Esophagus (tissue), 2 donors: ENCODE data around the gene ADPRHL1. TPM values are rescaled to one million over a fixed set of nuclear protein-coding genes. Genes with fewer than 3 reads are reported as not detected.

Source experiments
- H3K27ac ChIP-seq, 2 donors: one replicate each; pipeline ENCODE4 v1.5.1; 2013; ENCODE audit warnings: low read depth in 2 of 2, mild to moderate bottlenecking in 2 of 2, inconsistent platforms in 1 of 2, low read length in 1 of 2, moderate library complexity in 1 of 2
- H3K27me3 ChIP-seq, 2 donors: one replicate each; pipeline ENCODE4 v1.6.1; 2013; ENCODE audit warnings: low read length in 2 of 2, control low read depth in 1 of 2, mild to moderate bottlenecking in 1 of 2; ENCODE audit not compliant: insufficient read depth in 2 of 2, control insufficient read depth in 1 of 2
- H3K36me3 ChIP-seq, 2 donors: one replicate each; pipeline ENCODE4 v1.6.1; 2013; ENCODE audit warnings: low read length in 1 of 2; ENCODE audit not compliant: control insufficient read depth in 2 of 2, insufficient read depth in 2 of 2
- H3K4me1 ChIP-seq, 2 donors: one replicate each; pipeline ENCODE4 v1.6.1; 2013; ENCODE audit warnings: low read length in 1 of 2; ENCODE audit not compliant: control insufficient read depth in 2 of 2, insufficient read depth in 2 of 2
- H3K4me3 ChIP-seq, 2 donors: one replicate each; pipeline ENCODE4 v1.5.1; 2013; ENCODE audit warnings: low read length in 2 of 2, mild to moderate bottlenecking in 2 of 2, low read depth in 1 of 2, moderate library complexity in 1 of 2
- H3K9me3 ChIP-seq, 2 donors: one replicate each; pipeline ENCODE4 v1.6.1; 2013; ENCODE audit warnings: mild to moderate bottlenecking in 2 of 2, low read depth in 1 of 2, low read length in 1 of 2, moderate library complexity in 1 of 2; ENCODE audit not compliant: control insufficient read depth in 2 of 2, insufficient read depth in 1 of 2
- WGBS, 2 donors: extraction: QIAGEN DNeasy Blood & Tissue Kit; methylation state at CpG; one replicate each; pipeline ENCODE4 v1.1.7; 2013; 5-methylcytosine and 5-hydroxymethylcytosine counted together
- polyA plus RNA-seq, 2 donors: library from polyadenylated mRNA; stranded (reverse); fragments of 200-250 nt; gene quantifications; one replicate each; pipeline ENCODE4 v1.2.3, GENCODE V29; 2013
- donor health status: healthy with polysubstance abuse.
- donor health status: Bipolar disorder and iron deficiency.

Gene ADPRHL1
- polyA plus RNA-seq, 2 donors: 0.51 to 0.89 TPM

- H3K36me3 ChIP-seq: peaks cover 0 to 2% of the 10 kb centered on the region in 2 donors
- H3K27me3 ChIP-seq: no peaks in the 10 kb centered on the region
- H3K27ac ChIP-seq: no peak overlapping the region
- H3K4me1 ChIP-seq: peaks cover 0 to 3% of the 10 kb centered on the region in 2 donors
- no peak overlapping the region for H3K4me3 ChIP-seq
- no peaks in the 10 kb centered on the region for H3K9me3 ChIP-seq
- WGBS, 2 donors: 89 to 97% methylated on average over 6 of the region's 6 CpGs
Observed at GRCh38 chr13:113360446-113360845, 92.8 kb downstream of the ADPRHL1 start.

GRCh38 chr13:113359571-113359970 is 93.7 kb downstream of the ADPRHL1 start:
- Histone ChIP-seq H3K36me3 (peaks cover 2 to 3% of the 10 kb centered on the region in 2 donors), H3K27ac (no peak overlapping the region), H3K9me3 (no peaks in the 10 kb centered on the region), H3K4me1 (peaks cover 0 to 3% of the 10 kb centered on the region in 2 donors), H3K4me3 (no peak overlapping the region), H3K27me3 (no peaks in the 10 kb centered on the region)
- 81 to 87% methylated on average over 11 of the region's 11 CpGs for WGBS, 2 donors

- Histone ChIP-seq H3K36me3 (peaks cover 2 to 3% of the 10 kb centered on the region in 2 donors), H3K27me3 (no peaks in the 10 kb centered on the region), H3K27ac (no peak overlapping the region), H3K4me1 (peaks cover 0 to 3% of the 10 kb centered on the region in 2 donors), H3K9me3 (no peaks in the 10 kb centered on the region), H3K4me3 (no peak overlapping the region)
- WGBS, 2 donors: 49 to 57% methylated on average over 6 of the region's 6 CpGs
Observed at GRCh38 chr13:113358653-113359190, 94.6 kb downstream of the ADPRHL1 start.

DNA sequence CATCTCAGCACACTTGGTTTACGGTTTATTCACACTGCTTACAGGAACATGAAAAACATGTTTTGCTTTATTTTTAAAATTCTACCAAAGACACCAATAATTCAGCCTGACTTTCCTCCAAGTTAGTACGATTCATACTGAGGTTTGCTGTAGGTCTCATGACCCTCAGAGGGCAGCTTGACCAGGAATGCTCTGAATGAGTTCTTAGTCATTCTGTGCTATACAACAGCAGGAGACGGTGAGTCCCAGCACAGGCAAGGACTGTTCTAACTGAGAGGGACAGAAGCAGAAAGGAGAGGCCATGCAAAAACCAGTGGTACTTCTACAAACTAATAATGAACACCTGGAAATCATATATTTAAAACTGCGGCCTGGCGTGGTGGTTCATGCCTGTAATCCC is 95.8 kb downstream of the ADPRHL1 start:
- no peak overlapping the region for H3K27ac ChIP-seq
- 93% methylated on average over 5 of the region's 5 CpGs for WGBS, 2 donors

GRCh38 chr13:113356596-113356995 is 96.7 kb downstream of the ADPRHL1 start:
- Histone ChIP-seq H3K4me1 (peaks cover 0 to 3% of the 10 kb centered on the region in 2 donors), H3K27me3 (no peaks in the 10 kb centered on the region), H3K9me3 (no peaks in the 10 kb centered on the region), H3K4me3 (no peak overlapping the region), H3K27ac (no peak overlapping the region), H3K36me3 (peaks cover 3 to 6% of the 10 kb centered on the region in 2 donors)
- 59 to 65% methylated on average over 4 of the region's 4 CpGs for WGBS, 2 donors

More for the DNA sequence above, 95.8 kb downstream of the ADPRHL1 start:
- Histone ChIP-seq H3K4me3 (no peak overlapping the region), H3K27me3 (no peaks in the 10 kb centered on the region), H3K9me3 (no peaks in the 10 kb centered on the region), H3K4me1 (peaks cover 0 to 3% of the 10 kb centered on the region in 2 donors), H3K36me3 (peaks cover 3 to 4% of the 10 kb centered on the region in 2 donors)

DNA sequence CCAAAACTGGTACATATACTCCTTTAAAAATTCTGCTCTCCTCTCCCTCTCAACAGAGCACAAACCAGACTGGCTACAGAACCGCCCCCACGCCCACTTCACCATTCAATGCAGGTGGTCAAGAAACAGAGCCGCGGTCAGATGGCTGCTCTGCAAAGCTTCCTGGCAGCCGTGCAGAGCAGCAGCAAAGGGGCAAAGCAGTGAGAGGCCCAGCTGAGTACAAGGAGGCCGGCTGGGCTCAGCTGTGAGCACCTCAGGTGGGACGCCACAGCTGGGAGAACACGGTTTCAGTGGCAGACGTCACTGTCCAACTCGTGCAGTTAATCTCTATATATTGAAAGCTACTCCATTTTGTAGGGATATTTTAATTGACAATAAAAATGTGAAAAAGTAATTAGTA is 97.7 kb downstream of the ADPRHL1 start:
- Histone ChIP-seq H3K4me1 (no peaks in the 10 kb centered on the region), H3K36me3 (peaks cover 3 to 8% of the 10 kb centered on the region in 2 donors), H3K27me3 (no peaks in the 10 kb centered on the region), H3K9me3 (peaks cover 0 to under 1% of the 10 kb centered on the region in 2 donors), H3K27ac (no peak overlapping the region), H3K4me3 (no peak overlapping the region)
- 89% methylated on average over 10 of the region's 10 CpGs for WGBS, 2 donors

DNA sequence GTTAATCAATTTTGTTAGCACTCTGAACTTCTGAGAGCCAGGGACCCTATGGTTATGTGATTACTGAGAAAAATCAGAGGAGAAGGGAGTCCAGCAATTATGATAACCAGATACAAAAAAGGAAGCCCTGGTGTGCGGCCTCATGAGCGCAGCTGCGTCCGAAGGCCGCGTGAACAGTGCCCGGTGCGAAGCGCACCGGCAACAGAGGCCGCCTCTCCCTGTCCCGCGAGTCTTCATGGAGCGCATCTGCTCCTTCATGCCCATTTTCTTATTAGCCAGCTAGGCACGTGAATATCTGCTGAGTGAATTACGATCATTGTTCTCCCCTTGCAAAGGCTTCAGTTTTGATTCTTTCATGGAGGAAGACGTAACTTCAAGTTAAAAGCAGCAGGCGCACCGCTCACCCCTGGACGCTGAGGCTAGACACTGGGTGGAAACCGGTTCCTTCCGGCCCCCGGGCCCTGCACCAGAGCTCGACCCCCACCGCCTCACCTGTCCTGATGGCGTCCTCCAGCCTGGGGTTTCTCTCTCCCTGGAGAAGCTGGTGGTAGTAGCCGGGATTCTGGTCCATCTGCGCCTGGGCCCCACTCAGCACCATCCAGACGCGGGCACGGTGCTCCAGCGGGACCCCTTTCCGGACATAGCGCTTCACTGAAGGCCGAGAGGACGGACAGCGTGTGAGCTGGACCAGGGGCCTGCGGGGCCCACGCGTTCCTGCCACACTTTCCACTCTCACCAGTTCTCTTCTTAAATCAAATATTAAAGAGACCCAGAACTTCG is 98.3 kb downstream of the ADPRHL1 start:
- H3K9me3 ChIP-seq: peaks cover 0 to 3% of the 10 kb centered on the region in 2 donors
- H3K4me3 ChIP-seq: no peak overlapping the region
- no peaks in the 10 kb centered on the region for H3K4me1 ChIP-seq
- H3K27me3 ChIP-seq: no peaks in the 10 kb centered on the region
- no peak overlapping the region for H3K27ac ChIP-seq
- 96% methylated on average over 41 of the region's 41 CpGs for WGBS, 2 donors
- H3K36me3 ChIP-seq: peaks cover 3 to 14% of the 10 kb centered on the region in 2 donors

GRCh38 chr13:113353254-113353653 is 100.0 kb downstream of the ADPRHL1 start:
- H3K9me3 ChIP-seq: peaks cover 0 to 7% of the 10 kb centered on the region in 2 donors
- 87 to 88% methylated on average over 12 of the region's 12 CpGs for WGBS, 2 donors
- no peaks in the 10 kb centered on the region for H3K4me1 ChIP-seq
- H3K27me3 ChIP-seq: no peaks in the 10 kb centered on the region
- no peak overlapping the region for H3K4me3 ChIP-seq
- H3K27ac ChIP-seq: no peak overlapping the region
- peaks cover 3 to 27% of the 10 kb centered on the region in 2 donors for H3K36me3 ChIP-seq

- H3K4me1 ChIP-seq: no peaks in the 10 kb centered on the region
- H3K9me3 ChIP-seq: peaks cover 0 to 10% of the 10 kb centered on the region in 2 donors
- H3K27me3 ChIP-seq: no peaks in the 10 kb centered on the region
- 73 to 80% methylated on average over 17 of the region's 17 CpGs for WGBS, 2 donors
- no peak overlapping the region for H3K27ac ChIP-seq
- H3K4me3 ChIP-seq: no peak overlapping the region
- H3K36me3 ChIP-seq: peaks cover 3 to 28% of the 10 kb centered on the region in 2 donors
Observed at GRCh38 chr13:113351514-113352026, 101.7 kb downstream of the ADPRHL1 start.
